Gastroesophageal sphincter (tissue), 3 donors: Measurements from ENCODE around the gene AADAC.

Experiments
- CTCF ChIP-seq, 4 experiments: fragments of 200-600 bp in 2 of 4; fragments of 450-650 bp in 2 of 4; sonication (generic) in 1 of 4; IDR thresholded peaks; one replicate each; pipeline ENCODE4 v1.5.1; 2017 to 2019; ENCODE audit warnings: antibody characterized with exemption in 4 of 4, mild to moderate bottlenecking in 2 of 4, moderate library complexity in 2 of 4
- POLR2A ChIP-seq, 2 donors: fragments of 450-650 bp; IDR thresholded peaks; one replicate each; pipeline ENCODE4 v1.6.1; 2017; ENCODE audit warnings: antibody characterized with exemption in 2 of 2, mild to moderate bottlenecking in 2 of 2, moderate library complexity in 1 of 2

DNA sequence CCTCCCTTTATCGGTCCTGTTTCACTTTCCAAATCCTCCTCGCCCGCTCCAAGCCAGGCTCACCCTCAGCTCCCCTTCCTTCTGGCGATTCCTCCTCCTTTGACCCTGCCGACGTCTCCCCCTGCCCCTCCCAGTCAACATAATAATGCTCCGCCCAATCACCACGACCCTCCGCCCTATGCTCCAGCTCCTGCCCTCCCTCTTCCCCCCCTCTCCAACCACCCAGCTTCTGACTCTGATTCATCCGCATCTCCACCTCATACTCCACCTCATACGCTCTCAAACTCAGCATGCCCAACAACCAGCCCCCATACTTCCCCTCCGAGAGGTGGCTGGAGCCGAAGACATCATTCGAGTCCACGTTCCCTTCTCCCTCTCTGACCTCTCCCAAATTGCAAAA is 7.1 kb upstream of the AADAC start:
- TF ChIP-seq CTCF (IDR thresholded peaks at IDR 0.05), result no peak
- no peak for TF ChIP-seq POLR2A (IDR thresholded peaks at IDR 0.05)
